ENCODE data around the gene ECI1.

ECI1 gene

DNA sequence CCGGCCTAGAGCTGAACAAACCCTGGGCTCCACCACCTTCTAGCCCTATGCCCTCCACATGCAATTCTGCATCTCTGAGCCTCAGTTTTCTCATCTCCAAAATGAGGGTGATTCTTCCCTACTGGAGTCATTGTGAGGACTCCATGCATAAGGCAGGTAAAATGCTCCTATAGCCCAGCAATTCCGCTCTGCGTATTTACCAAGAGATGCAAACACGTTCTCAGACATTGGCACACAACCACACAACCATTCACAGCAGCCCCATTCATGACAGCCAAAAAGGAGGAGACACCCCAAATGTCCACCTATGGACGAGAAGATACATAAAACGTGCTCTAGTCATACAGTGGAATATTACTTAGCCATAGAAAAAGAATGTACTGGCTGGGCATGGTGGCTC, 51.1 kb downstream of the ECI1 start:
- Histone ChIP-seq H3K79me2 (ENCODE audit: insufficient read depth, low read length) (no peaks in the 10 kb centered on the region), H3K27ac (ENCODE audit: low read depth, low read length, poor library complexity, severe bottlenecking) (no peak overlapping the region), H3K36me3 (ENCODE audit: insufficient read depth, low read length) (no peaks in the 10 kb centered on the region), H3K4me3 (ENCODE audit: low read depth, low read length, poor library complexity, severe bottlenecking) (no peak overlapping the region), H3F3A (ENCODE audit: insufficient read depth, low read length) (no peaks in the 10 kb centered on the region), H3K9me3 (ENCODE audit: low read length) (no peaks in the 10 kb centered on the region), H3K4me1 (ENCODE audit: insufficient read depth, low read length, severe bottlenecking) (peaks cover 10% of the 10 kb centered on the region), H2AFZ (ENCODE audit: low read length) (no peak overlapping the region), H3K9ac (ENCODE audit: low read length) (no peak overlapping the region), H3K9me2 (ENCODE audit: low read depth, low read length) (no peaks in the 10 kb centered on the region), H3K4me2 (ENCODE audit: low read length) (no peak overlapping the region), H4K20me1 (ENCODE audit: insufficient read depth, low read length) (no peaks in the 10 kb centered on the region), H3K27me3 (ENCODE audit: insufficient read depth, low read length) (peaks cover 26% of the 10 kb centered on the region; the same call in 1 of the 2 replicates)
- no peak for TF ChIP-seq EZH2 (IDR thresholded peaks at IDR 0.05; ENCODE audit: borderline replicate concordance, low read length)
- TF ChIP-seq, protein P1, sequence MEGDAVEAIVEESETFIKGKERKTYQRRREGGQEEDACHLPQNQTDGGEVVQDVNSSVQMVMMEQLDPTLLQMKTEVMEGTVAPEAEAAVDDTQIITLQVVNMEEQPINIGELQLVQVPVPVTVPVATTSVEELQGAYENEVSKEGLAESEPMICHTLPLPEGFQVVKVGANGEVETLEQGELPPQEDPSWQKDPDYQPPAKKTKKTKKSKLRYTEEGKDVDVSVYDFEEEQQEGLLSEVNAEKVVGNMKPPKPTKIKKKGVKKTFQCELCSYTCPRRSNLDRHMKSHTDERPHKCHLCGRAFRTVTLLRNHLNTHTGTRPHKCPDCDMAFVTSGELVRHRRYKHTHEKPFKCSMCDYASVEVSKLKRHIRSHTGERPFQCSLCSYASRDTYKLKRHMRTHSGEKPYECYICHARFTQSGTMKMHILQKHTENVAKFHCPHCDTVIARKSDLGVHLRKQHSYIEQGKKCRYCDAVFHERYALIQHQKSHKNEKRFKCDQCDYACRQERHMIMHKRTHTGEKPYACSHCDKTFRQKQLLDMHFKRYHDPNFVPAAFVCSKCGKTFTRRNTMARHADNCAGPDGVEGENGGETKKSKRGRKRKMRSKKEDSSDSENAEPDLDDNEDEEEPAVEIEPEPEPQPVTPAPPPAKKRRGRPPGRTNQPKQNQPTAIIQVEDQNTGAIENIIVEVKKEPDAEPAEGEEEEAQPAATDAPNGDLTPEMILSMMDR (IDR thresholded peaks at IDR 0.05; ENCODE audit: low read length), result no peak

DNA sequence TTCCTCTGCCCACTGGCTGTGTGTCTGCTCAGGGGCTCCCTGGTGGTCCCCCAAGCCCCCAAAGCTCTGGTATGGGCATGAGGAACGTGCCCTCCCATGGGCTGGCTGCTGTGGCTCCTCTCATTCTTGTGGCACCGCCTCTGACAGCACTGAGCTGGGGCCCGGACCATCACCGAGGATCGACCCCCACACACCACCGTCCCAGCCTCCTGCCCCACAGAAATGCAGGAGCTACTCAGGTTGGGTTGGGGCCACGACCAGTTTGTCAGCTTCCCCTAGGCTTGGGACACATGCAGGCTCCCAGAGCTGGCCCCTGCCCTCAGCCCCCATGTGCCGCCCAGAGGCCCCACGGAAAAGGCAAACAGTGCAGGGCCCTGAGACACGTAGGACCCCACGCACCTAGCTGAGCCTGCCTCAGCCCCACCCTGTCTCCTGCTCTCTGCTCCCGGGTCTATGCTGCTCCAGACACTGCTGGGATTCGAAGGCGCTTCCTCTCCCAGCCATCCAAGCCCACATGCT, 51.7 kb downstream of the ECI1 start:
- no peak overlapping the region for H2AFZ ChIP-seq (ENCODE audit: low read length)
- no peaks in the 10 kb centered on the region for H3F3A ChIP-seq (ENCODE audit: insufficient read depth, low read length)
- H3K27ac ChIP-seq (ENCODE audit: low read depth, low read length, poor library complexity, severe bottlenecking), result no peak overlapping the region
- peaks cover 31% of the 10 kb centered on the region; the same call in 1 of the 2 replicates for H3K27me3 ChIP-seq (ENCODE audit: insufficient read depth, low read length)
- H3K9me2 ChIP-seq (ENCODE audit: low read depth, low read length), result no peaks in the 10 kb centered on the region
- no peaks in the 10 kb centered on the region for H3K36me3 ChIP-seq (ENCODE audit: insufficient read depth, low read length)
- no peaks in the 10 kb centered on the region for H4K20me1 ChIP-seq (ENCODE audit: insufficient read depth, low read length)
- H3K79me2 ChIP-seq (ENCODE audit: insufficient read depth, low read length), result no peaks in the 10 kb centered on the region
- H3K4me3 ChIP-seq (ENCODE audit: low read depth, low read length, poor library complexity, severe bottlenecking), result no peak overlapping the region
- H3K9ac ChIP-seq (ENCODE audit: low read length), result no peak overlapping the region
- TF ChIP-seq EZH2 (IDR thresholded peaks at IDR 0.05; ENCODE audit: borderline replicate concordance, low read length), result no peak
- TF ChIP-seq, protein P1 (IDR thresholded peaks at IDR 0.05; ENCODE audit: low read length), result no peak
- peaks cover 6% of the 10 kb centered on the region for H3K4me1 ChIP-seq (ENCODE audit: insufficient read depth, low read length, severe bottlenecking)
- H3K9me3 ChIP-seq (ENCODE audit: low read length), result no peaks in the 10 kb centered on the region
- no peak overlapping the region for H3K4me2 ChIP-seq (ENCODE audit: low read length)

DNA sequence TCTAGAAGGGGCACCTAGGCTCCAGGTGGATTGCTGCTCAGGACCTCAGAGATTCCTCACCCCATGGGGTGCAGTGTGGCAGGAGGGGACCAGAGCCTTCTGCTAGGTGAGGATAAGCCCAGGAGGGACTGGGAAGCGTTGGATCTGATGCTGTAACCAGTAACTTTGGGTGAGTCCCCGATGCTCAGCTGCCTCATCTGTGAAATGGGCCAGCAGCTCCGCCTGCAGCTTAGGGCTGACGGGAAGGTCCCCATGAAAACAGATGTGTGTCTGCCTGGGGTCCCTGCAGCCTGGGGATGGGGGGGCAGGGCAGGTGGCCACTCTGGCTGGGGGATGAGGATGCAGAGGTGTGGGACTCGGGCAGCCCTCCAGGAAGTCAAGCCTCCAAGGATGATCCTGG, 52.3 kb downstream of the ECI1 start:
- Histone ChIP-seq H3K4me1 (ENCODE audit: insufficient read depth, low read length, severe bottlenecking) (peaks cover 3% of the 10 kb centered on the region), H3K9me2 (ENCODE audit: low read depth, low read length) (no peaks in the 10 kb centered on the region), H2AFZ (ENCODE audit: low read length) (no peak overlapping the region), H3K4me2 (ENCODE audit: low read length) (no peak overlapping the region), H3F3A (ENCODE audit: insufficient read depth, low read length) (no peaks in the 10 kb centered on the region), H3K4me3 (ENCODE audit: low read depth, low read length, poor library complexity, severe bottlenecking) (no peak overlapping the region), H3K79me2 (ENCODE audit: insufficient read depth, low read length) (no peaks in the 10 kb centered on the region), H3K36me3 (ENCODE audit: insufficient read depth, low read length) (no peaks in the 10 kb centered on the region), H3K9ac (ENCODE audit: low read length) (no peak overlapping the region), H3K9me3 (ENCODE audit: low read length) (no peaks in the 10 kb centered on the region), H4K20me1 (ENCODE audit: insufficient read depth, low read length) (no peaks in the 10 kb centered on the region), H3K27ac (ENCODE audit: low read depth, low read length, poor library complexity, severe bottlenecking) (no peak overlapping the region), H3K27me3 (ENCODE audit: insufficient read depth, low read length) (peaks cover 31% of the 10 kb centered on the region; the same call in 1 of the 2 replicates)
- TF ChIP-seq, protein P1 (IDR thresholded peaks at IDR 0.05; ENCODE audit: low read length), result no peak
- no peak for TF ChIP-seq EZH2 (IDR thresholded peaks at IDR 0.05; ENCODE audit: borderline replicate concordance, low read length)
